Tibial nerve (tissue), 4 donors: ENCODE results near the gene HNF4A. TPM values are rescaled to one million over a fixed set of nuclear protein-coding genes. Genes with fewer than 3 reads are reported as not detected.

Experiments
- DNase-seq, 2 donors: peaks; one replicate each; pipeline ENCODE4 v3.0.0-alpha.2; 2019; ENCODE audit warnings: low spot score in 2 of 2
- H3K27ac ChIP-seq, 4 donors: fragments of 200-600 bp; sonication (generic) in 3 of 4; one replicate each; pipeline ENCODE4 v1.5.1; 2017 to 2019; ENCODE audit warnings: mild to moderate bottlenecking in 1 of 4
- H3K27me3 ChIP-seq, 2 donors: fragments of 200-600 bp; sonication (generic) in 1 of 2; one replicate each; pipeline versions ENCODE4 v1.5.1 to v1.6.0; 2017 to 2019
- H3K36me3 ChIP-seq, 3 donors: fragments of 200-600 bp; sonication (generic); one replicate each; pipeline ENCODE4 v1.5.1; 2018 to 2019
- H3K4me1 ChIP-seq, 4 donors: fragments of 200-600 bp; sonication (generic) in 3 of 4; one replicate each; pipeline ENCODE4 v1.5.1; 2017 to 2019
- H3K4me3 ChIP-seq, 4 donors: fragments of 200-600 bp; sonication (generic) in 3 of 4; one replicate each; pipeline ENCODE4 v1.5.1; 2017 to 2019; ENCODE audit warnings: mild to moderate bottlenecking in 1 of 4, moderate library complexity in 1 of 4
- H3K9me3 ChIP-seq, 4 donors: fragments of 200-600 bp; sonication (generic) in 3 of 4; one replicate each; pipeline ENCODE4 v1.5.1; 2017 to 2019
- EP300 ChIP-seq, 2 donors: sonication (generic); formaldehyde crosslinking; IDR thresholded peaks; one replicate each; pipeline ENCODE4 v1.6.1; 2017; ENCODE audit warnings: antibody characterized with exemption in 2 of 2, mild to moderate bottlenecking in 1 of 2
- POLR2A ChIP-seq, 2 donors: fragments of 450-650 bp; IDR thresholded peaks; one replicate each; pipeline ENCODE4 v1.6.1; 2017; ENCODE audit warnings: antibody characterized with exemption in 2 of 2, mild to moderate bottlenecking in 2 of 2, moderate library complexity in 2 of 2
- WGBS, 2 donors: methylation state at CpG; one replicate each; pipeline ENCODE4 v1.1.5; 2018; 5-methylcytosine and 5-hydroxymethylcytosine counted together
- total RNA-seq, 4 donors: library from RNA; depleted of rRNA; stranded (reverse); fragments of >200 nt; gene quantifications; one replicate each; pipeline ENCODE4 v1.1.0, GENCODE V29; 2016
- TF ChIP-seq, protein P1 (sequence below), 5 experiments: fragments of 200-600 bp in 3 of 5; fragments of 450-650 bp in 2 of 5; sonication (generic) in 3 of 5; IDR thresholded peaks; one replicate each; pipeline ENCODE4 v1.5.1; 2016 to 2019; ENCODE audit warnings: antibody characterized with exemption in 5 of 5, mild to moderate bottlenecking in 3 of 5, moderate library complexity in 2 of 5

The HNF4A gene
- total RNA-seq, 4 donors from 2014 or later, result not detected

DNA sequence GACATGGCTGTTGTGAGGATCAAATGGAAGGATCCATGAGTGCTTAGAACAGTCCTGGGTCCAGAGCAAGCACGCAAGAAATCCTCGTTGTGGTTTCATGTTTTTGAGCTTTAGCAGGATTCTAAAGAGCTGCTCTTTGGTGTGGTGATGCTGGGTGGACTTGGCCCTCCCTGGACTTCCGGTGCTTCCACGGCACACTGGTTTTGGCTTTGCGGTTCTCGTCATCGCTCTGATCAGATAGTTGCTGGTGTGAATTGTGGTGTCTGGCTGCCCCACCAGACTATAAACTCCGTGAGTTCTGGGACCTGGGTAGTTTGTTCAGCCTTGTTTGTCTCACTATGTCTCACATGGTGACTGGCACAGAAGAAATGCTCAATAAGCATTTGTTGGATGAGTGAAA, 3.3 kb downstream of the HNF4A start:
- DNase-seq, result no peak
- WGBS, 2 donors, result 88 to 89% methylated on average over 8 of the region's 8 CpGs
- Histone ChIP-seq H3K4me1 (no peaks in the 10 kb centered on the region), H3K9me3 (no peaks in the 10 kb centered on the region), H3K27me3 (peaks cover 0 to 3% of the 10 kb centered on the region in 2 donors), H3K27ac (no peak overlapping the region), H3K4me3 (no peak overlapping the region), H3K36me3 (no peaks in the 10 kb centered on the region)
- TF ChIP-seq POLR2A (IDR thresholded peaks at IDR 0.05), result no peak
- TF ChIP-seq, protein P1, sequence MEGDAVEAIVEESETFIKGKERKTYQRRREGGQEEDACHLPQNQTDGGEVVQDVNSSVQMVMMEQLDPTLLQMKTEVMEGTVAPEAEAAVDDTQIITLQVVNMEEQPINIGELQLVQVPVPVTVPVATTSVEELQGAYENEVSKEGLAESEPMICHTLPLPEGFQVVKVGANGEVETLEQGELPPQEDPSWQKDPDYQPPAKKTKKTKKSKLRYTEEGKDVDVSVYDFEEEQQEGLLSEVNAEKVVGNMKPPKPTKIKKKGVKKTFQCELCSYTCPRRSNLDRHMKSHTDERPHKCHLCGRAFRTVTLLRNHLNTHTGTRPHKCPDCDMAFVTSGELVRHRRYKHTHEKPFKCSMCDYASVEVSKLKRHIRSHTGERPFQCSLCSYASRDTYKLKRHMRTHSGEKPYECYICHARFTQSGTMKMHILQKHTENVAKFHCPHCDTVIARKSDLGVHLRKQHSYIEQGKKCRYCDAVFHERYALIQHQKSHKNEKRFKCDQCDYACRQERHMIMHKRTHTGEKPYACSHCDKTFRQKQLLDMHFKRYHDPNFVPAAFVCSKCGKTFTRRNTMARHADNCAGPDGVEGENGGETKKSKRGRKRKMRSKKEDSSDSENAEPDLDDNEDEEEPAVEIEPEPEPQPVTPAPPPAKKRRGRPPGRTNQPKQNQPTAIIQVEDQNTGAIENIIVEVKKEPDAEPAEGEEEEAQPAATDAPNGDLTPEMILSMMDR (IDR thresholded peaks at IDR 0.05), result no peak
- TF ChIP-seq EP300 (IDR thresholded peaks at IDR 0.05), result no peak

DNA sequence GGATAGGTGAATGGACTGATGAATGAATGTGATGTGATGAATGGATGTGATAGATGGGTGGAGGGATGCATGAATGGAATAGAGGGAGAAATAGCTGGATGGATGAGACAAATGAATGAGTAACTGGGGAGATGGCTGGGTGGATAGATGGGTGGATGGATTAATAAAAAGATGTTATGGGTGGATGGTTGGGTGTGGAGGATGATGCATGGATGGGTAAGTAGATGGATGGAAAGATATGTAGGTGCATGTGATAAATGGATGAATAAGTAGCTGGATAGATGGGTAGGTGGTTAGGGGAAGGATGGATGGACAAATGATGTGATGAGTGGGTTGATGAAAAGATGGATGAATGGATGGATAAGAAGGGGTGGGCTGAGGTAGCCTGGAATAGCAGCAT, 4.7 kb downstream of the HNF4A start:
- TF ChIP-seq POLR2A (IDR thresholded peaks at IDR 0.05) (no peak), EP300 (IDR thresholded peaks at IDR 0.05) (no peak)
- TF ChIP-seq, protein P1 (IDR thresholded peaks at IDR 0.05), result no peak
- H3K27me3 ChIP-seq, result peaks cover 0 to 3% of the 10 kb centered on the region in 2 donors
- DNase-seq, result no peak
- no peaks in the 10 kb centered on the region for H3K9me3 ChIP-seq
- no peak overlapping the region for H3K4me3 ChIP-seq
- no peak overlapping the region for H3K27ac ChIP-seq
- H3K4me1 ChIP-seq, result no peaks in the 10 kb centered on the region
- H3K36me3 ChIP-seq, result no peaks in the 10 kb centered on the region

DNA sequence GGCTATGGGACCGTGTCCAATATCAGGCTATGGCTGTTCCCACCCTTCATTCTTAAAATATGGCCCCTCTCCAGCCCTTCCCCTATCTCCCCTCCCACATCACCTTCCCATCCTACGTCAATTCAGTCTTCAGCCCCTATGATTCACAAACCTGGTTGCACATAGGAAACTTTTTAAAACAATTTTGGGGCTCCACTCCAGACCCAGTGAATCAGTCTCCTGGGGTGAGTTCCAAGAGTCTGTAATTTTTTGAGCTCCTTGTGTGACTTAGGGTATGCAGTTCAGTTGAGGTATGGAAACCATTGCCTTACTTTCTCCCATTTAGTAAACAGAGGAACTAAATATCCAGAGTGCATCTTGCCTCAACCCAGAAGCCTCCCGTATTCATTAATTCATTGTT, 5.5 kb downstream of the HNF4A start:
- no peak for DNase-seq
- TF ChIP-seq, protein P1 (IDR thresholded peaks at IDR 0.05), result no peak
- TF ChIP-seq POLR2A (IDR thresholded peaks at IDR 0.05) (no peak), EP300 (IDR thresholded peaks at IDR 0.05) (no peak)
- Histone ChIP-seq H3K36me3 (no peaks in the 10 kb centered on the region), H3K27ac (no peak overlapping the region), H3K4me3 (no peak overlapping the region), H3K9me3 (no peaks in the 10 kb centered on the region), H3K27me3 (no peaks in the 10 kb centered on the region), H3K4me1 (no peaks in the 10 kb centered on the region)
- WGBS, 2 donors, result 72 to 86% methylated on average over 3 of the region's 3 CpGs

DNA sequence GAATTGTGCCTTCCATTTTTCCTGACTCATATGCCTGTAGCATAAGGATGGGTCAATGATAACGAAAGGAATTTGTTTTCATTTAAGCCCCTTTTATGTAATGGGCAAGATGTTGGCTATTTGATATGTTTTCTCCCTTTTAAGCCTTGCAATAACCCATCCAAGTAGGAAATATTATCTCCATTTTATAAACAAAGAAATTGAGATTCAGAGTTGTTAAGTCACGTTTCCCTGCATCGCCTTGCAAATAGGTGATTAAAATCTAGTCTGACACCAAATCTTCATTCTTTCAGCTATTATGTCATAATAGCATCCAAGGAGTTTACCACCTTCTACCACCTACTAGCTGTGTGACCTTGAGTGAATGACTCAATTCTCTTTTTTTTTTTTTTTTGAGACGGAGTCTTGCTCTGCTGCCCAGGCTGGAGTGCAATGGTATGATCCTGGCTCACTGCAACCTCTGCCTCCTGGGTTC, 7.0 kb downstream of the HNF4A start:
- 79 to 83% methylated on average over 4 of the region's 4 CpGs for WGBS, 2 donors
- Histone ChIP-seq H3K4me1 (no peaks in the 10 kb centered on the region), H3K9me3 (no peaks in the 10 kb centered on the region), H3K4me3 (no peak overlapping the region), H3K36me3 (no peaks in the 10 kb centered on the region), H3K27ac (no peak overlapping the region), H3K27me3 (no peaks in the 10 kb centered on the region)
- no peak for TF ChIP-seq EP300 (IDR thresholded peaks at IDR 0.05)
- TF ChIP-seq, protein P1 (IDR thresholded peaks at IDR 0.05), result no peak
- TF ChIP-seq POLR2A (IDR thresholded peaks at IDR 0.05), result no peak
- no peak for DNase-seq

DNA sequence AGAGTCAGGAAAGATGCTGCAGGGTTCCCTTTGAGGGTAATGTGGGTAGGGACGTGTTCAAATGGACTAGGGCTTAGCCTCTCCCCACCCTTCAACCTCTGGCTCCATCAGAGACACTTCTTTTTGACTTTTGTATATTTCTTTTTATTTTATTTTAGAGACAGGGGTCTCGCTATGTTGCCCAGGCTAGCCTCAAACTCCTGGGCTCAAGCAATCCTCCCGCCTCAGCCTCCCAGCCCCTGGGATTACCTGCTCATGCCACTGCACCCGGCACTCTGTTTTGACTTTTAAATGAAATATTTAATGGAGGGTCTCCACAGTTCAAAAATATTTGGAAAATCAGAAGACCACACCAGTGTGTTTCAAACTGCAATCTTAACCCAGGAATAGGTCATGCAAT, 8.6 kb downstream of the HNF4A start:
- Histone ChIP-seq H3K27me3 (no peaks in the 10 kb centered on the region), H3K27ac (no peak overlapping the region), H3K4me3 (no peak overlapping the region), H3K9me3 (no peaks in the 10 kb centered on the region), H3K4me1 (no peaks in the 10 kb centered on the region), H3K36me3 (no peaks in the 10 kb centered on the region)
- no peak for DNase-seq
- 78 to 84% methylated on average over 4 of the region's 4 CpGs for WGBS, 2 donors
- TF ChIP-seq POLR2A (IDR thresholded peaks at IDR 0.05) (no peak), EP300 (IDR thresholded peaks at IDR 0.05) (no peak)
- TF ChIP-seq, protein P1 (IDR thresholded peaks at IDR 0.05), result no peak
